HepG2 (cell line): ENCODE results near the gene NAA38. TPM values are rescaled to one million over a fixed set of nuclear protein-coding genes. Genes with fewer than 3 reads are reported as not detected.

Experiments
- ATAC-seq: fragments of 200-7000 bp; cut with Tn5 transposase; 3 replicates; pipeline ENCODE4 v1.9.1; 2020; ENCODE audit warnings: mild to moderate bottlenecking, moderate library complexity
- BruUV-seq: library from RNA; stranded (reverse); fragments of 400-500 nt; replicated peaks from 2 replicates; lab custom pipeline; 2021; lab: Mats Ljungman, UMichigan
- CTCF ChIA-PET: fragments of 300-600 bp; formaldehyde crosslinking; extraction: SDS; loops from one replicate; lab custom pipeline; 2021; ENCODE audit warnings: low total read pairs, inconsistent platforms, low intra/inter-chr PET ratio; lab: Yijun Ruan, JAX
- POLR2A ChIA-PET: fragments of 350-600 bp; sonication (Branson Sonifier 250); formaldehyde crosslinking; loops from one replicate; lab custom pipeline; 2020; ENCODE audit warnings: antibody characterized with exemption, inconsistent platforms; lab: Yijun Ruan, JAX
- DNase-seq: peaks from one replicate; pipeline ENCODE4 v3.0.0-alpha.2; 2015; ENCODE audit warnings: low spot score
- FAIRE-seq: peaks from 3 replicates; lab custom pipeline; 2011; peaks lifted over from hg19 to GRCh38; lab: Jason Lieb, UNC
- H2AFZ ChIP-seq: one replicate; pipeline ENCODE4 v1.6.1; 2011; ENCODE audit warnings: low read length, inconsistent platforms
- H3K27ac ChIP-seq: fragments of 300-600 bp; 3 replicates; pipeline ENCODE4 v1.8.0; 2011; ENCODE audit warnings: mixed run types, mild to moderate bottlenecking, mixed read lengths, low read length, inconsistent platforms; ENCODE audit not compliant: insufficient read depth; ENCODE audit errors: extremely low read length
- H3K27me3 ChIP-seq, 2 experiments: fragments of 200-600 bp in 1 of 2; 2 replicates in 1 of 2; 3 replicates in 1 of 2; pipeline versions ENCODE4 v1.6.0 to v1.8.0; 2011; ENCODE audit warnings: low read length in 2 of 2, mild to moderate bottlenecking in 2 of 2, moderate library complexity in 2 of 2, inconsistent platforms in 1 of 2; ENCODE audit not compliant: insufficient read depth in 2 of 2, control insufficient read depth in 1 of 2
- H3K36me3 ChIP-seq, 2 experiments: fragments of 200-600 bp in 1 of 2; replicated peaks in 1 of 2; 2 replicates in 1 of 2; 3 replicates in 1 of 2; pipeline versions ENCODE4 v1.5.1 to v1.8.0; 2011; ENCODE audit warnings: low read length in 2 of 2, inconsistent platforms in 1 of 2; ENCODE audit not compliant: insufficient read depth in 2 of 2, control insufficient read depth in 1 of 2
- H3K4me1 ChIP-seq: 2 replicates; pipeline ENCODE4 v1.5.1; 2012; ENCODE audit warnings: low read length, inconsistent platforms; ENCODE audit not compliant: insufficient read depth
- H3K4me2 ChIP-seq: 2 replicates; pipeline ENCODE4 v1.6.0; 2011; ENCODE audit warnings: low read depth, low read length, inconsistent platforms
- H3K4me3 ChIP-seq, 3 experiments: fragments of 200-600 bp in 1 of 3; sonication (generic), shearing (Covaris generic) in 1 of 3; replicated peaks in 1 of 3; 2 replicates each; pipeline ENCODE4 v1.5.1; 2011 to 2016; ENCODE audit warnings: low read length in 3 of 3, inconsistent platforms in 2 of 3, low read depth in 2 of 3, mild to moderate bottlenecking in 2 of 3, control low read depth in 1 of 3, mixed read lengths in 1 of 3; ENCODE audit not compliant: insufficient read depth in 1 of 3
- H3K79me2 ChIP-seq: one replicate; pipeline ENCODE4 v1.6.1; 2011; ENCODE audit warnings: low read length, inconsistent platforms; ENCODE audit not compliant: insufficient read depth
- H3K9ac ChIP-seq: 2 replicates; pipeline ENCODE4 v1.6.0; 2011; ENCODE audit warnings: mild to moderate bottlenecking, low read depth, low read length, inconsistent platforms; ENCODE audit not compliant: insufficient read depth
- H3K9me3 ChIP-seq: 2 replicates; pipeline ENCODE4 v1.5.1; 2012; ENCODE audit warnings: mild to moderate bottlenecking, low read length
- H4K20me1 ChIP-seq: 2 replicates; pipeline ENCODE4 v1.6.0; 2011; ENCODE audit warnings: inconsistent platforms, mild to moderate bottlenecking, low read length, moderate library complexity; ENCODE audit not compliant: insufficient read depth
- ARID3A ChIP-seq: IDR thresholded peaks from 2 replicates; pipeline ENCODE4 v1.6.1; 2012; ENCODE audit warnings: low read depth, low read length, improper control_type of control experiment
- CCDC6 ChIP-seq: sonication (generic); formaldehyde crosslinking; IDR thresholded peaks from 2 replicates; pipeline ENCODE4 v1.8.1; 2022; ENCODE audit warnings: mild to moderate bottlenecking, missing genetic modification reagents, moderate library complexity
- CTCF ChIP-seq: sonication (generic); formaldehyde crosslinking; IDR thresholded peaks from 2 replicates; pipeline ENCODE4 v1.5.0; 2020; ENCODE audit warnings: mild to moderate bottlenecking, missing genetic modification reagents, moderate library complexity
- SMC3 ChIP-seq: IDR thresholded peaks from 2 replicates; pipeline ENCODE4 v1.6.1; 2011; ENCODE audit warnings: low read length, improper control_type of control experiment
- STAG1 ChIP-seq: sonication (generic); formaldehyde crosslinking; IDR thresholded peaks from 2 replicates; pipeline ENCODE4 v1.4.0; 2020; ENCODE audit warnings: missing genetic modification reagents
- WGBS: methylation state at CpG from one replicate; pipeline ENCODE4 v1.1.6; 2017; ENCODE audit warnings: low lambda C conversion rate; 5-methylcytosine and 5-hydroxymethylcytosine counted together
- in situ Hi-C: cut with HindIII; loops from 2 replicates; pipeline ENCODE4 v1.10.0; 2017; ENCODE audit warnings: low pct_unique_long_range_greater_than_20kb; ENCODE audit not compliant: extremely low pct_ligation_motif_present
- intact Hi-C: fragments of 100-400 bp; cut with micrococcal nuclease; formaldehyde crosslinking; loops from one replicate; pipeline ENCODE4 v1.10.0; 2022; ENCODE audit not compliant: unreplicated experiment
- polyA plus RNA-seq, 8 experiments: library from polyadenylated mRNA; depleted of rRNA in 3 of 8; stranded (reverse) in 7 of 8; unstranded in 1 of 8; fragments of >200 nt; fragmentation: Illumina TruSeq in 4 of 8; extraction: Trizol in 4 of 8; gene quantifications; 2 replicates each; pipeline versions ENCODE4 v1.2.1 to v1.2.3, GENCODE V29; 2011 to 2016; ENCODE audit warnings: low read depth in 4 of 8, missing spikeins in 1 of 8, mixed read lengths in 1 of 8; ENCODE audit not compliant: insufficient read depth in 1 of 8
- total RNA-seq, 5 experiments: library from RNA; depleted of rRNA; stranded (reverse); fragments of >200 nt; fragmentation: Illumina TruSeq; extraction: Trizol; gene quantifications; 2 replicates each; pipeline ENCODE4 v1.2.3, GENCODE V29; 2016; ENCODE audit warnings: low read depth in 1 of 5

NAA38 gene
- total and polyA plus RNA-seq, 2 of the 13 experiments (the other 11 are each of a cell fraction or from before 2014, with no cell fraction given) = 46.9 to 91.6 TPM

GRCh38 chr17:7825206-7825990 lies 32.0 kb downstream of the NAA38 start:
- 17% methylated on average over 12 of the region's 12 CpGs for WGBS
- peak; percentile 52; the same call in 2 of the 3 replicates for ATAC-seq
- FAIRE-seq = no peak
- H3K9me3 ChIP-seq = no peaks in the 10 kb centered on the region
- H3K4me2 ChIP-seq = no peak overlapping the region
- H2AFZ ChIP-seq = no peak overlapping the region
- intact Hi-C loops (no loop called here), in situ Hi-C loops (no loop called here)
- H3K79me2 ChIP-seq = no peaks in the 10 kb centered on the region
- no peak overlapping the region for H3K4me3 ChIP-seq
- no peak overlapping the region for H3K27ac ChIP-seq
- H3K36me3 ChIP-seq = no peaks in the 10 kb centered on the region
- TF ChIP-seq CCDC6 (no peak), CTCF (CRISPR knock-in tag) (peak; percentile 26; the same call in 1 of the 2 replicates), SMC3 (peak; percentile 17; the same call in 1 of the 2 replicates), ARID3A (peak; percentile 48; the same call in 1 of the 2 replicates), STAG1 (CRISPR knock-in tag) (peak; percentile 39; the same call in 1 of the 2 replicates)
- H3K9ac ChIP-seq = no peak overlapping the region
- peaks cover 4 to 29% of the 10 kb centered on the region in 2 experiments; a peak in 3 of 5 replicates for H3K27me3 ChIP-seq
- ChIA-PET CTCF (interaction anchor here (1.0 kb wide), 1 partner anchor 26 kb away, joined by 5 read pairs; no protein-coding TSS in a partner anchor), POLR2A (interaction anchor here (1.1 to 1.6 kb wide), 4 partner anchors 8 to 31 kb away, joined by 3 to 7 read pairs (median 5); partner anchors contain the start of genes KDM6B and NAA38)
- H3K4me1 ChIP-seq = no peaks in the 10 kb centered on the region
- DNase-seq = peak; percentile 23
- BruUV-seq = no TSS peak
- H4K20me1 ChIP-seq = no peaks in the 10 kb centered on the region
